HepG2 (cell line): ENCODE measurements around the gene RAPH1. TPM values are rescaled to one million over a fixed set of nuclear protein-coding genes. Genes with fewer than 3 reads are reported as not detected.

Source experiments
- ATAC-seq: fragments of 200-7000 bp; cut with Tn5 transposase; 3 replicates; pipeline ENCODE4 v1.9.1; 2020; ENCODE audit warnings: mild to moderate bottlenecking, moderate library complexity
- BruUV-seq: library from RNA; stranded (reverse); fragments of 400-500 nt; replicated peaks from 2 replicates; lab custom pipeline; 2021; lab: Mats Ljungman, UMichigan
- CTCF ChIA-PET: fragments of 300-600 bp; formaldehyde crosslinking; extraction: SDS; loops from one replicate; lab custom pipeline; 2021; ENCODE audit warnings: low total read pairs, inconsistent platforms, low intra/inter-chr PET ratio; lab: Yijun Ruan, JAX
- POLR2A ChIA-PET: fragments of 350-600 bp; sonication (Branson Sonifier 250); formaldehyde crosslinking; loops from one replicate; lab custom pipeline; 2020; ENCODE audit warnings: antibody characterized with exemption, inconsistent platforms; lab: Yijun Ruan, JAX
- DNase-seq: peaks from one replicate; pipeline ENCODE4 v3.0.0-alpha.2; 2015; ENCODE audit warnings: low spot score
- FAIRE-seq: peaks from 3 replicates; lab custom pipeline; 2011; peaks lifted over from hg19 to GRCh38; lab: Jason Lieb, UNC
- H2AFZ ChIP-seq: one replicate; pipeline ENCODE4 v1.6.1; 2011; ENCODE audit warnings: low read length, inconsistent platforms
- H3K27ac ChIP-seq: fragments of 300-600 bp; 3 replicates; pipeline ENCODE4 v1.8.0; 2011; ENCODE audit warnings: mixed run types, mild to moderate bottlenecking, mixed read lengths, low read length, inconsistent platforms; ENCODE audit not compliant: insufficient read depth; ENCODE audit errors: extremely low read length
- H3K27me3 ChIP-seq, 2 experiments: fragments of 200-600 bp in 1 of 2; 2 replicates in 1 of 2; 3 replicates in 1 of 2; pipeline versions ENCODE4 v1.6.0 to v1.8.0; 2011; ENCODE audit warnings: low read length in 2 of 2, mild to moderate bottlenecking in 2 of 2, moderate library complexity in 2 of 2, inconsistent platforms in 1 of 2; ENCODE audit not compliant: insufficient read depth in 2 of 2, control insufficient read depth in 1 of 2
- H3K36me3 ChIP-seq, 2 experiments: fragments of 200-600 bp in 1 of 2; replicated peaks in 1 of 2; 2 replicates in 1 of 2; 3 replicates in 1 of 2; pipeline versions ENCODE4 v1.5.1 to v1.8.0; 2011; ENCODE audit warnings: low read length in 2 of 2, inconsistent platforms in 1 of 2; ENCODE audit not compliant: insufficient read depth in 2 of 2, control insufficient read depth in 1 of 2
- H3K4me1 ChIP-seq: 2 replicates; pipeline ENCODE4 v1.5.1; 2012; ENCODE audit warnings: low read length, inconsistent platforms; ENCODE audit not compliant: insufficient read depth
- H3K4me2 ChIP-seq: 2 replicates; pipeline ENCODE4 v1.6.0; 2011; ENCODE audit warnings: low read depth, low read length, inconsistent platforms
- H3K4me3 ChIP-seq, 3 experiments: fragments of 200-600 bp in 1 of 3; sonication (generic), shearing (Covaris generic) in 1 of 3; replicated peaks in 1 of 3; 2 replicates each; pipeline ENCODE4 v1.5.1; 2011 to 2016; ENCODE audit warnings: low read length in 3 of 3, inconsistent platforms in 2 of 3, low read depth in 2 of 3, mild to moderate bottlenecking in 2 of 3, control low read depth in 1 of 3, mixed read lengths in 1 of 3; ENCODE audit not compliant: insufficient read depth in 1 of 3
- H3K79me2 ChIP-seq: one replicate; pipeline ENCODE4 v1.6.1; 2011; ENCODE audit warnings: low read length, inconsistent platforms; ENCODE audit not compliant: insufficient read depth
- H3K9ac ChIP-seq: 2 replicates; pipeline ENCODE4 v1.6.0; 2011; ENCODE audit warnings: mild to moderate bottlenecking, low read depth, low read length, inconsistent platforms; ENCODE audit not compliant: insufficient read depth
- H3K9me3 ChIP-seq: 2 replicates; pipeline ENCODE4 v1.5.1; 2012; ENCODE audit warnings: mild to moderate bottlenecking, low read length
- H4K20me1 ChIP-seq: 2 replicates; pipeline ENCODE4 v1.6.0; 2011; ENCODE audit warnings: inconsistent platforms, mild to moderate bottlenecking, low read length, moderate library complexity; ENCODE audit not compliant: insufficient read depth
- BHLHE40 ChIP-seq: IDR thresholded peaks from 2 replicates; pipeline ENCODE4 v1.6.1; 2011; ENCODE audit warnings: low read length, improper control_type of control experiment
- CEBPG ChIP-seq: IDR thresholded peaks from 2 replicates; pipeline ENCODE4 v1.6.1; 2016
- CENPX ChIP-seq: sonication (generic); formaldehyde crosslinking; IDR thresholded peaks from 2 replicates; pipeline ENCODE4 v1.9.0; 2021; ENCODE audit warnings: mild to moderate bottlenecking, missing genetic modification reagents, moderate library complexity
- KLF12 ChIP-seq: sonication (generic); formaldehyde crosslinking; IDR thresholded peaks from 2 replicates; pipeline ENCODE4 v1.4.0; 2020; ENCODE audit warnings: missing genetic modification reagents, borderline replicate concordance
- MAFF ChIP-seq: IDR thresholded peaks from 2 replicates; pipeline ENCODE4 v1.6.1; 2011; ENCODE audit warnings: low read depth, low read length, improper control_type of control experiment
- MAX ChIP-seq: IDR thresholded peaks from 2 replicates; pipeline ENCODE4 v1.6.1; 2012; ENCODE audit warnings: inconsistent platforms
- NFE2L2 ChIP-seq: fragments of 150-350 bp; IDR thresholded peaks from 2 replicates; pipeline ENCODE4 v1.6.1; 2014; ENCODE audit warnings: low read length
- NR2F1 ChIP-seq, 2 experiments: fragments of 450-650 bp in 1 of 2; formaldehyde crosslinking in 1 of 2; IDR thresholded peaks; 2 replicates each; pipeline versions ENCODE4 v1.5.0 to v1.6.1; 2016 to 2020; ENCODE audit warnings: mild to moderate bottlenecking in 1 of 2, missing compliant biosample characterization in 1 of 2, missing genetic modification reagents in 1 of 2, moderate library complexity in 1 of 2
- PHF5A ChIP-seq: IDR thresholded peaks from one replicate; pipeline ENCODE4 v1.6.1; 2018; ENCODE audit warnings: low read depth, missing genetic modification reagents; ENCODE audit not compliant: unreplicated experiment
- RBM22 ChIP-seq: fragments of 200-400 bp; formaldehyde crosslinking; optimal IDR thresholded peaks from 2 replicates; pipeline ENCODE3; 2017; ENCODE audit warnings: mild to moderate bottlenecking, low read length, moderate library complexity
- RXRB ChIP-seq: IDR thresholded peaks from 2 replicates; pipeline ENCODE4 v1.6.1; 2016; ENCODE audit warnings: borderline replicate concordance, missing genetic modification reagents, missing compliant biosample characterization
- SRF ChIP-seq: IDR thresholded peaks from 2 replicates; pipeline ENCODE4 v1.6.1; 2011; ENCODE audit warnings: mild to moderate bottlenecking, low read depth, low read length, moderate library complexity
- STAT5B ChIP-seq: sonication (generic); formaldehyde crosslinking; IDR thresholded peaks from 2 replicates; pipeline ENCODE4 v1.4.0; 2020; ENCODE audit warnings: missing genetic modification reagents
- ZFP91 ChIP-seq: sonication (generic); formaldehyde crosslinking; IDR thresholded peaks from 2 replicates; pipeline ENCODE4 v1.9.0; 2022; ENCODE audit warnings: missing genetic modification reagents, mild to moderate bottlenecking, borderline replicate concordance
- ZNF10 ChIP-seq: sonication (generic); formaldehyde crosslinking; IDR thresholded peaks from 2 replicates; pipeline ENCODE4 v1.4.0; 2020; ENCODE audit warnings: mild to moderate bottlenecking, low read depth, missing genetic modification reagents, borderline replicate concordance
- ZNF292 ChIP-seq: sonication (generic); formaldehyde crosslinking; IDR thresholded peaks from 2 replicates; pipeline ENCODE4 v1.8.1; 2022; ENCODE audit warnings: mild to moderate bottlenecking, low read depth, missing genetic modification reagents, borderline replicate concordance
- ZNF644 ChIP-seq: IDR thresholded peaks from 2 replicates; pipeline ENCODE4 v1.6.1; 2016; ENCODE audit warnings: low read depth
- WGBS: methylation state at CpG from one replicate; pipeline ENCODE4 v1.1.6; 2017; ENCODE audit warnings: low lambda C conversion rate; 5-methylcytosine and 5-hydroxymethylcytosine counted together
- in situ Hi-C: cut with HindIII; loops from 2 replicates; pipeline ENCODE4 v1.10.0; 2017; ENCODE audit warnings: low pct_unique_long_range_greater_than_20kb; ENCODE audit not compliant: extremely low pct_ligation_motif_present
- intact Hi-C: fragments of 100-400 bp; cut with micrococcal nuclease; formaldehyde crosslinking; loops from one replicate; pipeline ENCODE4 v1.10.0; 2022; ENCODE audit not compliant: unreplicated experiment
- polyA plus RNA-seq, 8 experiments: library from polyadenylated mRNA; depleted of rRNA in 3 of 8; stranded (reverse) in 7 of 8; unstranded in 1 of 8; fragments of >200 nt; fragmentation: Illumina TruSeq in 4 of 8; extraction: Trizol in 4 of 8; gene quantifications; 2 replicates each; pipeline versions ENCODE4 v1.2.1 to v1.2.3, GENCODE V29; 2011 to 2016; ENCODE audit warnings: low read depth in 4 of 8, missing spikeins in 1 of 8, mixed read lengths in 1 of 8; ENCODE audit not compliant: insufficient read depth in 1 of 8
- total RNA-seq, 5 experiments: library from RNA; depleted of rRNA; stranded (reverse); fragments of >200 nt; fragmentation: Illumina TruSeq; extraction: Trizol; gene quantifications; 2 replicates each; pipeline ENCODE4 v1.2.3, GENCODE V29; 2016; ENCODE audit warnings: low read depth in 1 of 5

The RAPH1 gene
- total and polyA plus RNA-seq, 2 of the 13 experiments (the other 11 are each of a cell fraction or from before 2014, with no cell fraction given): 5.3 to 6.7 TPM

DNA sequence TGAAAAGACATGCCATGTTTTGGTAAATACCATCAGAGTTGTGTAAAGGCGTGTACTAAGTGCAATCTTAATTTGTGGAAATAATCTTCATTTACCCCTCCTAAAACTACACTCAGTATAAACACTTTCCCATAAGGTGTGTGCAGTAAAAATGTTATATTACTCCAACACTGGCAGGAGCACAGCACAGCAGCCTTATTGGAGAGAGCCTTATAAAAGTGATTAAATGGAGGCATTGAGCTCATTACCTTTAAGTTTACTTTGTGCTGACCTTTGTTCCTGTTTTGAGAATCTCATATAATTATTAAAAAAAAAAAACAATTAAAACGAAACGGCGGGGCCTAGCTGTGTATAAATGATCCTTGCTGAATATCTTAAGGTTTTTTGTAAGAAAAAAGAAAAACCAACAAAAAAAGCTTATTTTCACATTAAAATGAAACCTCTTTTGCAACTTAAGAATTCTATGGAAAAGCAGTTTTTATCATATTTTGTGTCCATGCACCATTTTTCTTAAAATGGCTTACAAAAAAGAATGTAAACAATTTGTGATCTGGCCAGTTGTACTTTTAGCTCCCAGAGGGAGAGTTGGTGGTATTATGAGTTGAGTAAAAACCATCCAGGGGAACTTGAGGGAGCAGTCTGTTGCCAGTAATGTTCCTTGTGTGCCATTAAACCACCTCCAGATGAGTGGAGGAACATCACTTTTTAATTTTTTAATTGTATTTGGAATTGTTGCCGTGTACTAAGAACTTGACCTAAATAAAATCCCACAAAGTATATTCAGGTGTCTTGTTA lies 103.5 kb downstream of the RAPH1 start:
- Histone ChIP-seq H3K36me3 (peaks cover 3 to 25% of the 10 kb centered on the region in 2 experiments), H3K9me3 (no peaks in the 10 kb centered on the region), H3K4me1 (no peaks in the 10 kb centered on the region), H4K20me1 (no peaks in the 10 kb centered on the region), H2AFZ (no peak overlapping the region), H3K79me2 (no peaks in the 10 kb centered on the region), H3K27me3 (no peaks in the 10 kb centered on the region), H3K27ac (no peak overlapping the region), H3K4me3 (no peak overlapping the region), H3K9ac (no peak overlapping the region), H3K4me2 (no peak overlapping the region)
- FAIRE-seq (no peak), DNase-seq (no peak), ATAC-seq (no peak)
- intact Hi-C loops: no loop called here
- BruUV-seq: no TSS peak
- in situ Hi-C loops: no loop called here
- WGBS: 95% methylated on average over 5 of the region's 5 CpGs
- CTCF ChIA-PET: no interaction called here
- POLR2A ChIA-PET: no interaction called here
- TF ChIP-seq MAFF: no peak
- TF ChIP-seq RXRB (CRISPR knock-in tag): no peak
- TF ChIP-seq CEBPG (CRISPR knock-in tag): no peak
- TF ChIP-seq RBM22: no peak
- no peak for TF ChIP-seq NR2F1 (CRISPR knock-in tag; IDR thresholded peaks at IDR 0.05)
- TF ChIP-seq MAX: no peak
- no peak for TF ChIP-seq KLF12 (CRISPR knock-in tag)
- TF ChIP-seq NFE2L2: no peak
- TF ChIP-seq ZNF10: no peak
- no peak for TF ChIP-seq BHLHE40
- no peak for TF ChIP-seq ZNF644
- TF ChIP-seq STAT5B (CRISPR knock-in tag): no peak
- TF ChIP-seq ZFP91: no peak
- TF ChIP-seq ZNF292: no peak
- no peak for TF ChIP-seq CENPX (CRISPR knock-in tag)
- TF ChIP-seq PHF5A: no peak
- no peak for TF ChIP-seq SRF
